ENCODE data around the gene LSR.

LSR gene

DNA sequence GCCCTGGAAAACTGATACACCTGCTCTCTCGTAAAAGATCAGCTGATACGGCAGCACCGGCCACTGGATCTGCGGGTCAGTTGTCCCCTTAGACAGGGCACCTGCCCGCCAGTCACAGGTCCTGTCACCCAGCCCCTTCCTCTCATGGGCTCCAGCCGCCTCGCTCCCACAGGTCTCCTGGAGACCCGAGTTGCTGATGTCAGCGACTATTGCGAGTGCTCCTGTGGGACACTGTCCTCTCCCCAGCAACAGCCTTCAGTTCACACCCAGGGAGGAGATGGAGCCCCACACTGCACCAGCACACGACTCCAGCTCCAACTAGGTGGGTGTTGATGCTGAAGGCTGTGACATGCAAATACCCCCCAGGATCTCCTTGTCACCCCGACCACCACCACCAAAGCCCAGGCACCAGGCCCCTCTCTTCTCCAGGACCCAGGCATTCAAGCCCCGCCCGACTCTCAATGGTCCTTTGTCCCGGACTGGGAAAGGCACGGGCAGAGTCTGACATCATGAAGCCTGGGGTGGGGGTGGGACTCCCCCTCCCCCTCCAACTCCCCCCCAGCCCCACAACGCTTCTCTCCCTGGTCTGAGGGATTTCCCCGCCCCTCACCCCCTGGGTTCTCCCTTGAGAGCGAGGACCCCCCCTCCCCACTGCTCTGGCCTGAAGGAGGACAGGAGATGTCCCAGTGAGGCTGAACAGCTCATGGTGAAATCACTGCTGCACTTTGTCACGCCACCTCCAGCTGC lies 41.8 kb downstream of the LSR start:
- DNase-seq, result no peak

DNA sequence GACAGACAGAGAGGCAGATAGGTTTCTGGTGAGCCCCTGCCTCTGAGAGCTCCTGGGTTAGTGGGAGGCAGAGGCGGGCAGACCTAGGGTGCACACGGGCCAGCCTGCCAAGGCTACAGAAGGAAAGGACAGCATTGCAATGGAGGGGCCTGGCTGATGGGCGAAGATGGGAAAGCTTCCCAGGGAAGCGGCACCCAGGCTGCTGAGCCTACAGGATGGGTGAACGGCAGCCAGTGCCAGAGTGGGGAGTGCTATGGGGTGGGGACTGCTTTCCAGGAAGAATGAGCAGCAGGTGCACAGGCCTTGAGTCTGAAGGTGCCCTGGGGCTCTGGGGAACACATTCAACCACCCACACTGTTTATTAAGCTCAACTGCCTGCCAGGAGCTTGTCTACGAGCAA lies 42.5 kb downstream of the LSR start:
- DNase-seq, result no peak

DNA sequence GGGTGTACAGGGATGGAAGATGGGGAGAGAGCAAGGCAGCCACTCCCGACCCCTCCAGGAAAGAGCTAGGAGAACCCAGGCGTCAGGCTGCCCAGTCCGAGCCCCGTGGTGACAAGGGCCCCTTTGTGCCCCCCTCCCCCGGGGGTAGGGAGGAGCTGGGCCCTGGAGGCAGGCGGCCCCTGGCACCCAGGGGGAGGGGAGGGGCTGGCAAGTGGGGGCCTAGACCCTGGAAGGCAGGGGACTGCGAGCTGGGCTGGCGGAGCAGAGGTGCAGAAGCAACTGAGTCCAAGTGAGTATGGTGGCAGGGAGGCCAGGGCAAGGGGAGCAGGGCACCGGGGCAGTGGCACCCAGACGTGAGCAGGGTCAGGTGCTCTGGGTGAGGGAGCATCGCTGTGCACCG lies 43.1 kb downstream of the LSR start, which contains the start of gene MAG:
MAG (plus strand) TSS at position 246 of the 400 bp plus-strand sequence. CDS start 3,248 bp downstream, outside the sequence.
- DNase-seq, result no peak

DNA sequence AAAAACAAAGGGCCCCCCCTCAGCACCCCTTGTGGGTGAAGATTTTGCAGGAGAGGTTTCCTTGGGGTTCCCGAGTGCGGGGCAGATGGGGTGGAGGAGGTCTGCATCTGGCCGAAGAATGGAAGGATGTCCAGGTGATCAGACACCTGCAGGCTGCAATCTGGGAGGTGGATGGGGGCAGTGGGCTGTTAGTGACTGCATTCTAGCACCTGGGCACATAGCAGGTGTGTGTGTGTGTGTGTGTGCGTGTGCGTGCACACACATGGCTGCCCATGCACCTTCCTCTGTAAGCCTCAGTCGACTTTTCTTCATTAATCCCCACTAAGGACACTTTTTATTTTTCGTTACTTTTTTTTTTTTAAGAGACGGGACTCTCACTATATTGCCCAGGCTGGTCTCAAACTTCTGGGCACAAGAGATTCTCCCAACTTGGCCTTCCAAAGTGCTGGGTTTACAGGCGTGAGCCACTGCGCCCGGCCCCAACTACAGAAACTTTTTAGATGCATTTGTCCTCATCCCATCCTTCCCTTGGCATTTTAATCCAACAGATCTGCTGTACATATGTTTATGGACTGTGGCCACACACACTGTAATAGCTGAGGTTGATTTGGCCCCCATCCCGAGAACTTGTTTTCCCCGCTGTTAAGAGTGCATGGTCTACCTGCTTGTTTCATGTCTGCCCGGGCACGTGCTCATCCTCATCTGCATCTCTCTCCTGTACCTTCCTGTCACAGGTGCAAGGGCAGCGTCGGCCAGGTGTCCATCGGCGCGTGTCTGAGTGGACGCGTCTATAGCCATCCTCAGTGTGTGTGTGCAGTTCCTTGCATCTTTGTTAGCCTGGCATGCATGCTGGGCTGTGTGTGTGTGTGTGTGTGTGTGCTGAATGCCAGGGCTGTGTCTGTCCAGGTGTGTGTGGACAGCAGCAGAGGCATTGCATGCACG lies 43.9 kb downstream of the LSR start:
- DNase-seq, result no peak

DNA sequence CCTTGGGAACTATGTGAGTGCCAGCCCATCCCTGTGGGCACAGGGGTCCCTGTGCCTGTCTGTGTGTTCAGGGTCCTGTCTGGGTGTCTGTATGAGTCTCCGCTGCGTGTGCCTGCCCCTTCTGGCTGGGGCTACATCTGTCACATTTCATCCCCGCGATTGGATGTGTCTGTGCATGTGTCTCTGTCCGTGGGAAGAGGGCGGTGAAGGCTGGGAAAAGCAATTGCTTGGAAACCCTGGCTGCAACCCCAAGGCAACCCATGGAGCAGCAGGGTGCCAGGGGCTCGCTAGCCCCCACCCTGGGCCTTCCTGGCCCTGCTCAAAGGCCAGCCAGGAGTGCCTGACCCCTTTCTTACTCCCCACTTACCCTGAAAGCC lies 44.5 kb downstream of the LSR start:
- no peak for DNase-seq

DNA sequence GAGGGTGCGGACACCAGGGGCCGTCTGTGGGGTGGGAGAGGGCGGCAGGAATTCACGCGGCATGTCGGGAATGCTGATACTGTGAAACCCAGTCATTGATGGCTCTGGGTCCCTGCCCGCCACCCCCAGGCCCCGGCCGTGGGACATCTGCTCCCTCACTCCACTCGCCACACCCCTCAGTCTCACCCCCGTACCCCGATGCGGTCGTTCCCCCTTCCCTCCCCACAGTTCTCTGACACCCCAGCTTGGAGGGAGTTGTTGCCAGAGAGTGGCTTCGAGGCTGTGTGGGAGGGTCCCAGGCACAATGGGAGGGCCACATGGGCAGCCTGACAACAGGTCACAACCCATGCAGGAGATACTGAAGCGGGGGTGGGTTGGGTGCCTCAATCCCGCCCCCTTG lies 45.0 kb downstream of the LSR start:
- no peak for DNase-seq

DNA sequence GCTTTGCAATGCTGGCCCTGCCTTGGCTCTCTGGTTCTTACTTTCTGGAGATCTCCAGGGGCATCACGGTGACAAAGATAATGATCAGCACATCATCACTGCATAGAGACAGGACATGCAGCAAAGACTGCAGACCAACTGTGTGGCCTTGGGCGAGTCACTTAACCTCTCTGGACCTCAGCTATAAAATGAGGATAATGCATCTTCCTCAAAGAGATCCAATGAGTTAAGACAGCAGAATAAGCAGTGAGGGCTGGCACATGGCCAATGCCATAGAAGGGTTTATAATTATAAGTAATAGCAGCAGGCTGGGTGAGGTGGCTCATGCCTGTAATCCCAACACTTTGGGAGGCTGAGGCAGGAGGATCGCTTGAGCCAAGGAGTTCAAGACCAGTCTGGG lies 45.5 kb downstream of the LSR start:
- no peak for DNase-seq

DNA sequence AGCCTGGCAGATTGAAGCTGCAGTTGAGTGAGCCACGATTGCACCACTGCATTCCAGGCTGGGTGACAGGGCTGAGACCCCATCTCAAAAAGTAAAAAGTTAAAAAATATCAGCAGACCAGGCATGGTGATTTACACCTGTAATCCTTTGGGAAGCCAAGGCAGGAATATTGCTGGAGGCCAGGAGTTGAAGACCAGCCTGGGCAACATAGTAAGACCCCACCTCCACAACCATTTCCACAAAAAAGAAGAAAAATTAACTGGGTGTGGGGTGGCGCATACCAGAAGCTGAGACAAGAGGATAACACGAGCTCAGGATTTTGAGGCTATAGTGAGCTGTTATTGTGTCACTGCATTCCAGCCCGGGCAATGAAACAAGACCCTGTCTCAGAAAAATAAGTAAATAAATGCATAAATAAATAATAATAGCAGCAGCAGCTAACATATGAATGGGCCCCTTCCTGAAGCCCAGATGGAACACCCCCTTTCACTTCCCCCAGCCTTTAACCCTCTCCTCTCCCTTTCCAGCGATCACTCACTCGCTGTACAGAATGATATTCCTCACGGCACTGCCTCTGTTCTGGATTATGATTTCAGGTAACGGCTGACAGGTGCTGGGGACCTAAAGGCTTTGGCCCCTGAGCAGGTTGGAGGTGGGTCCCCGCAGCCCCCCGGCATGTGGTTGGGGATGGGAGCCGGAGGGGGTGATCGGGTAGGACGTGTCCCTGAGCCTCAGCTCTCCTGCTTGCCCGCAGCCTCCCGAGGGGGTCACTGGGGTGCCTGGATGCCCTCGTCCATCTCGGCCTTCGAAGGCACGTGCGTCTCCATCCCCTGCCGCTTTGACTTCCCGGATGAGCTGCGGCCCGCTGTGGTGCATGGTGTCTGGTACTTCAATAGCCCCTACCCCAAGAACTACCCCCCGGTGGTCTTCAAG lies 46.3 kb downstream of the LSR start:
- DNase-seq, result no peak

DNA sequence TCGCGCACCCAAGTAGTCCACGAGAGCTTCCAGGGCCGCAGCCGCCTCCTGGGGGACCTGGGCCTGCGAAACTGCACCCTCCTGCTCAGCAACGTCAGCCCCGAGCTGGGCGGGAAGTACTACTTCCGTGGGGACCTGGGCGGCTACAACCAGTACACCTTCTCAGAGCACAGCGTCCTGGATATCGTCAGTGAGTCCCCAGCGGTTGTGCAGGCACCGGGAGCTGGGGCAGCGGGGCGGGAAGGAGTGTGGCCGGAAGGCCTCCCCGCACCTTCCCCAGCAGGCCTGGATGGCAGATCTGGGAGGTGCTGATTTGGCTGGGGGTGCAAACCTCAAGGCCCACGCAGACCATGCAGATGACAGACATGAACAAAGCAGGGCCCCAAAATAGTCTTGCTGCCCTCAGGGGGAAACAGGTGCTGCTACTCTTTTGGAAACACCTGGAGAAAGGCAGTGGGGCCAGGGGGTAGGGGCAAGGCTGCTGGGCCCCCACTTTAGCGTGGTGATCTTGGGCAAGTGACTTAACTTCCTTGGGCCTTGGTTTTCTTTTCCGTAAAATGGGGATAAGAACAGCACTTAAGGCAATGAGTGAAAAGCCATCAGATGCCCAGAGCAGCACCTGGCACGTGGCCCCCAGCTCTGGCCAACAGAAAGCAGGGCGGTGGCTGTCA lies 47.1 kb downstream of the LSR start:
- no peak for DNase-seq

DNA sequence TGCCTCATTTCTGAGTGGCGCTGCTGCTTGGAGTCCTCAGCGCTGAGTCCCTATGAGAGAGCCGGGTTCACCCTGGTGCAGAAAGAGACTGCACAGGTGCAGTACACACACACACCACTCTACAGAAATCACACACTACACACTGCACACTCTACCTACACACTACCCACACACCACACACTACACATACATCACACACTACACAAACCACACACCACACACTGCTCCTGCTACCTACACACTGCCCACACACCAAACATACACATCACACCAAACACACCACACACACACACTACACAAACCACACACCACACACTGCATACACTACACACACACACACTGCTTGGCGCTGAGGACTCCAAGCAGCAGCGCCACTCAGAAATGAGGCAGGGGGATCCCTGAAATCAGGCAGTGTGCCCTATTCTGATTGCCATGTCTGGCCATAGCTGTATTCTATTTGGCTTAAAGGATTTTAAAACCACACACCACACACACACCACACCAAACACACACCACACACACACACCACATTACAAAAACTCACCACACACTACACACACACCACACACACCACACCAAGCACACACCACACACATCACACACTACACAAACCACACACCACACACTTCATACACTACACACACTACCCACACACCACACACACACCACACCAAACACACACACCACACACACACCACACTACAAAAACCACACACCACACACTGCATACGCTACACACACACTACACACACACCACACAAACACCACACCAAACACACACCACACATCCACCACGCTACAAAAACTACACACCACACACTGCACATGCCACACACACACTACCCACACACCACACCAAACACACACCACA lies 48.1 kb downstream of the LSR start:
- no peak for DNase-seq

DNA sequence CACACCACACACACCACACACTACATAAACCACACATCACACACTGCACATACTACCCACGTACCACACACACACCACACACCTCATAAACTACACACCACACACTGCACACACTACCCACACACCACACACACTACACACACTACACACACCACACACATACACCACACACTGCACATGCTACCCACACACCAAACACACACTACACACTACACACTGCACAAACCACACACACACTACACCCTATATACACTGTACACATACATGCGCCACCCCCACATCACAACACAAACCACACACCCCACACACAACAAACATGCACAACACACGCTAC lies 48.7 kb downstream of the LSR start:
- DNase-seq, result no peak

DNA sequence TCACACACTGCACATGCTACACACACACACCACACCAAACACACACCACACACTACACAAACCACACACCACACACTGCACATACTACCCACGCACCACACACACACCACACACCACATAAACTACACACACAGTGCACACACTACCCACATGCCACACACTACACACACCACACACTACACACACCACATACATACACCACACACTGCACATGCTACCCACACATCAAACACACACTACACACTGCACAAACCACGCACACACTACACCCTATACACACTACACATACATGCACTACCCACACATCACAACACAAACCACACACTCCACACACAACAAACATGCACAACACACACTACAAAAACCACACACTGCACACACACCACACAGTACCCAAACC lies 49.1 kb downstream of the LSR start:
- DNase-seq, result no peak

DNA sequence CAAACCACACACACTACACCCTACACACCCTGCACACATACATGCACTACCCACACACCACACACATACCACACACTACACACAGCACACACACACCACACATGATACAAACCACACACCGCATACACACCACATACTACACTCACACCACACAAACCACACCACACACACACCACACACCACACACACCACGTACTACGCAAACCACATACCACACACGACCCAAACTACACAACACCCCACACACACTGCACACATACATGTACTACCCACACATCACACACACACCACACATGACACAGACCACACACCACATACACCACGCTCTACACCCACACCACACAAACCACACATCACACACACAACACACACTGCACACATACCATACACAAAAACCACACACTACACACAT lies 49.8 kb downstream of the LSR start:
- DNase-seq, result no peak

DNA sequence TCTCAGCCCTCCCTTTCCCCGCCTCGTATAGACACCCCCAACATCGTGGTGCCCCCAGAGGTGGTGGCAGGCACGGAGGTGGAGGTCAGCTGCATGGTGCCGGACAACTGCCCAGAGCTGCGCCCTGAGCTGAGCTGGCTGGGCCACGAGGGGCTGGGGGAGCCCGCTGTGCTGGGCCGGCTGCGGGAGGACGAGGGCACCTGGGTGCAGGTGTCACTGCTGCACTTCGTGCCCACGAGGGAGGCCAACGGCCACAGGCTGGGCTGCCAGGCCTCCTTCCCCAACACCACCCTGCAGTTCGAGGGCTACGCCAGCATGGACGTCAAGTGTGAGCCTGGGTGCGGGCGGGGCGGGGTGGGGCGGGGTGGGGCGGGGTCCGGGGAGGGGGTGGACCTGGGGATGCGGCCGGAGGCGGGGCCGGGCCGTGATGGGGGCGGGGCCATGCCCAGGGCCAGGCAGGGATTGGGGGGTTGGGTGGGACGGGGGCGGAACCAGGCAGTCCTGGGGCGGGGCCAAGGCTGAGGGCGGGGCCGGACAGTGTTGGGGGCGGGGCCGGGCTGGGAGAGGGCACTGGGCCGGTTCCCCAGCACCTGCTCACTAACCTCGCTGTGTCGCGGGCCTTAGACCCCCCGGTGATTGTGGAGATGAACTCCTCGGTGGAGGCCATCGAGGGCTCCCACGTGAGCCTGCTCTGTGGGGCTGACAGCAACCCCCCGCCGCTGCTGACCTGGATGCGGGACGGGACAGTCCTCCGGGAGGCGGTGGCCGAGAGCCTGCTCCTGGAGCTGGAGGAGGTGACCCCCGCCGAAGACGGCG lies 50.9 kb downstream of the LSR start:
- DNase-seq, result no peak

DNA sequence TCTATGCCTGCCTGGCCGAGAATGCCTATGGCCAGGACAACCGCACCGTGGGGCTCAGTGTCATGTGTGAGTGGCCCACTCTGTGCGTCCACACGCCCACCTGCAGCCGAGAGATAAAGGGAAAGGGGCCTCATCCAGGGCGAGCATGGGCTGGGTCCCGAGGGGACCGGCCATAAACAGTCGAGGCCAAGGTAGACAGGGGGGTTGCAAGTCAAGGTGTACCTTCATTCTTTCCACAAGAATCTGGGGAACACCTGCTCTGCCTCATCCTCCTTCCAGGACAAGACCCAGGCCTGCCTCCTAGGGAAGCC lies 51.5 kb downstream of the LSR start:
- no peak for DNase-seq

DNA sequence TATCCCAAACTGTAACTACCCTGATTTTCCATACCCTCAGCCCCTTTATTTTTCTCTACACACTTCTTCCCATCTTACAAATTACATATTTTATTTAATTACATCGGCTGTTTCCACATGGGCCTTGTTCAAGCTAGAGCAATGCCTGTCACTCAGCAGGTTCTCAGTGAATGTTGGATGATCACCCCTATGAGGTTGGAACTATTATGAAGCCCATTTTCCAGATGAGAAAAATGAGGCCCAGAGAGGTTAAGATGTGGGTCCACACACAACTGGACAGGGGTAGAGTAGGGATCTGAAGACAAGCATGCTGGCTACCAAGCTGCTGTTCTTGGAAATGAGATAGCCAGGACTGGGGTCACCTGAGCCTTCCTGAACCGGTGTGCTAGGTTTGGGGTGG lies 53.2 kb downstream of the LSR start:
- no peak for DNase-seq

DNA sequence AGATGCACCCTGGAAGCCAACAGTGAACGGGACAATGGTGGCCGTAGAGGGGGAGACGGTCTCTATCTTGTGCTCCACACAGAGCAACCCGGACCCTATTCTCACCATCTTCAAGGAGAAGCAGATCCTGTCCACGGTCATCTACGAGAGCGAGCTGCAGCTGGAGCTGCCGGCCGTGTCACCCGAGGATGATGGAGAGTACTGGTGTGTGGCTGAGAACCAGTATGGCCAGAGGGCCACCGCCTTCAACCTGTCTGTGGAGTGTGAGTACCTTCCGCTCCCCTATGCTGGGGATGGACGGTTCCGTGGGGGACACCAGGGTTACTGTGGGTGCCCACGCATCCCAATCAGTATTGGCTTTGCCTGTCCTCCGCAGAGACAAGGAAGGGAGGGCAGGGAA lies 53.6 kb downstream of the LSR start:
- no peak for DNase-seq

DNA sequence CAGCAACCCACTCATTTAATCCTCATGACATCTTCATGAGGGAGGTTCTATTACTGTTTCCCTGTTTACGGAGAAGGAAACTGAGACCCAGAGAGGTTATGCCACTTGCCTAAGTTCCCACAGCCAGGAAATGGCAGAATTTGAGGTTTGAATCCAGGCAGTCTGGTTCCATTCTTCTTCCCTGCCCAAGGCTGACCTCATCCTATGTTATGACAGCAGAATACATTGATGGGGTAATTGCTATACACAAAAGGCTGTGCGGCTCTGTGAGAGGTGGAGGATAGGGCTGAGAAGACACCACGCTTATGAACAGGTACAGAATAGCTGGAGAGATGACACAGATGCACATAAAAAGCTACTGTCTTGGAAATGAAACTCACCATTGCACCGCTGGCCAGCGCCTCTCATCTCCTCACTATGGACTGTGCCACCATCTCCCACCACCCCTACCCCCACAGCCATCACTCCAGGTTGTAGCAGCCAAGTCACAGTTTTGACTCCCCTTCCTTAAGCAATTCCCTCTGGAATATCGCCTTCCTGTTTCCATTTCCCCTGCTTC lies 54.6 kb downstream of the LSR start:
- no peak for DNase-seq

DNA sequence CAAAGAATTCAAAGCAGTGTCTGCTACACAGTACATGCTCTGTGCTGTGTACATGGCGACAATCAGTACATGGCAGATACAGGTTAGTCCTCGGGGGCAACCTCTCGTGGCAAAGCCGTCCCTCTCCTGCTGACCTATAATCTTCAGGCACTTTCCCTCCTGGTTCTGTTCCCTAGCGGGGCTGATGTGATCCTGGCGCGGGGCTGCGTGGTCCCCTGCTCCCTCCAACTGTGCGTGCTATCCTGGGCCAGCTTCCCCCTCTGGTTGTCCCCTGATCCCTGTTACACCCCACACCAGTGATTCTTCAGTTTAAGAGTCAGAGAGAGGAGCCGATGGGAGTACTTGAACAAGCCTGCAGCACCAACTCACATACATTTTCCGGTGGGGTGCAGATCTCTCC lies 55.2 kb downstream of the LSR start:
- no peak for DNase-seq

DNA sequence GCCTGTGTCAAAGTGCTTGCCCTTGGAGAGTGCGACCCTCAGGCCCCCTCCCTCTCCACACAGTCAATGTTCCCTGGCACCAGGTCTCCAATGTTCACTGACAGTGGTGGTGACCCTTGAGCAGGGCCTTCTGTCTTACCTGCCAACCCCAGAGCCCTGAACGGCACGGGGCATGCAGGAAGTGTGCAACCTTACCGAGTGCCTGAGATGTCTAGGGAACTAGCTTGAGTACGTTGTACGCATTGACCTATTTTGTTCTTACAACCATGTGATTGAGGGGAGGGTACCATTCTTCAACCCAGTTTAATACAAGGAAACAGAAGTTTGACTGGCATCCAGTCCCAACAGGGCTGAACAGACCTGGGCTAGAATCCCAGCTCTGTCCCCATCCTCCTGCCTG lies 56.4 kb downstream of the LSR start:
- DNase-seq, result no peak
